H9 (cell line): ENCODE measurements around the gene RHOA. TPM values are rescaled to one million over a fixed set of nuclear protein-coding genes. Genes with fewer than 3 reads are reported as not detected.

Experiments used
- DNase-seq: peaks from one replicate; pipeline ENCODE4 v3.0.0-alpha.2; 2017
- H2AFZ ChIP-seq: one replicate; pipeline ENCODE4 v1.6.1; 2013; ENCODE audit warnings: mild to moderate bottlenecking, low read length, control low read depth, moderate library complexity
- H2AK5ac ChIP-seq: 2 replicates; pipeline ENCODE4 v1.6.1; 2013; ENCODE audit warnings: low read length, control low read depth, mixed read lengths; ENCODE audit not compliant: insufficient read length
- H2BK120ac ChIP-seq: one replicate; pipeline ENCODE4 v1.6.1; 2013; ENCODE audit warnings: low read depth, mild to moderate bottlenecking, low read length, control low read depth, inconsistent platforms; ENCODE audit not compliant: poor library complexity, severe bottlenecking
- H2BK12ac ChIP-seq: 2 replicates; pipeline ENCODE4 v1.6.1; 2013; ENCODE audit warnings: low read length, control low read depth, mixed read lengths, low read depth; ENCODE audit not compliant: insufficient read length
- H2BK15ac ChIP-seq: 2 replicates; pipeline ENCODE4 v1.6.1; 2013; ENCODE audit warnings: low read depth, low read length, control low read depth
- H2BK20ac ChIP-seq: one replicate; pipeline ENCODE4 v1.6.1; 2013; ENCODE audit warnings: low read depth, mild to moderate bottlenecking, low read length, control low read depth, inconsistent platforms; ENCODE audit not compliant: poor library complexity, severe bottlenecking
- H2BK5ac ChIP-seq: 2 replicates; pipeline ENCODE4 v1.6.1; 2013; ENCODE audit warnings: low read length, control low read depth, mixed read lengths; ENCODE audit not compliant: insufficient read length
- H3K14ac ChIP-seq: 2 replicates; pipeline ENCODE4 v1.6.1; 2013; ENCODE audit warnings: low read length, control low read depth; ENCODE audit not compliant: insufficient read depth
- H3K18ac ChIP-seq: 2 replicates; pipeline ENCODE4 v1.6.1; 2013; ENCODE audit warnings: low read depth, mild to moderate bottlenecking, mixed read lengths, low read length, control low read depth; ENCODE audit not compliant: insufficient read length
- H3K23ac ChIP-seq: 2 replicates; pipeline ENCODE4 v1.6.1; 2013; ENCODE audit warnings: low read length, control low read depth, mixed read lengths, low read depth; ENCODE audit not compliant: insufficient read length
- H3K23me2 ChIP-seq: 2 replicates; pipeline ENCODE4 v1.6.1; 2013; ENCODE audit warnings: low read depth, mild to moderate bottlenecking, mixed read lengths, low read length, control low read depth; ENCODE audit not compliant: insufficient read length, poor library complexity, severe bottlenecking
- H3K27ac ChIP-seq: 2 replicates; pipeline ENCODE4 v1.5.1; 2013; ENCODE audit warnings: low read length, control low read depth, mixed read lengths, low read depth; ENCODE audit not compliant: insufficient read length
- H3K27me3 ChIP-seq: 2 replicates; pipeline ENCODE4 v1.6.1; 2013; ENCODE audit warnings: low read length, control low read depth, inconsistent platforms; ENCODE audit not compliant: insufficient read depth
- H3K4ac ChIP-seq: 2 replicates; pipeline ENCODE4 v1.6.1; 2013; ENCODE audit warnings: low read depth, mild to moderate bottlenecking, control low read depth, inconsistent platforms, low read length, moderate library complexity
- H3K4me1 ChIP-seq: 2 replicates; pipeline ENCODE4 v1.6.1; 2013; ENCODE audit warnings: low read length, control low read depth, inconsistent platforms; ENCODE audit not compliant: insufficient read depth
- H3K4me2 ChIP-seq: 2 replicates; pipeline ENCODE4 v1.6.1; 2013; ENCODE audit warnings: low read length, control low read depth, mixed read lengths; ENCODE audit not compliant: insufficient read length, insufficient read depth
- H3K56ac ChIP-seq: 2 replicates; pipeline ENCODE4 v1.6.1; 2013; ENCODE audit warnings: low read depth, mild to moderate bottlenecking, mixed read lengths, low read length, control low read depth; ENCODE audit not compliant: insufficient read length
- H3K79me1 ChIP-seq: 2 replicates; pipeline ENCODE4 v1.6.1; 2013; ENCODE audit warnings: low read depth, mild to moderate bottlenecking, moderate library complexity, low read length, control low read depth, inconsistent platforms; ENCODE audit not compliant: insufficient read depth, poor library complexity, severe bottlenecking
- H3K79me2 ChIP-seq: 2 replicates; pipeline ENCODE4 v1.6.1; 2013; ENCODE audit warnings: low read length, control low read depth, inconsistent platforms; ENCODE audit not compliant: insufficient read depth
- H3K9ac ChIP-seq: 2 replicates; pipeline ENCODE4 v1.6.1; 2013; ENCODE audit warnings: low read length, control low read depth, mixed read lengths; ENCODE audit not compliant: insufficient read length; ENCODE audit errors: extremely low read depth
- H3K9me3 ChIP-seq: one replicate; pipeline ENCODE4 v1.6.1; 2013; ENCODE audit warnings: low read depth, low read length, inconsistent platforms; ENCODE audit not compliant: control insufficient read depth
- H3T11ph ChIP-seq: one replicate; pipeline ENCODE4 v1.6.1; 2013; ENCODE audit warnings: mild to moderate bottlenecking, low read length, control low read depth, inconsistent platforms
- H4K20me1 ChIP-seq: one replicate; pipeline ENCODE4 v1.6.1; 2013; ENCODE audit not compliant: control insufficient read depth, insufficient read length, insufficient read depth
- H4K5ac ChIP-seq: 2 replicates; pipeline ENCODE4 v1.6.1; 2013; ENCODE audit warnings: low read depth, mild to moderate bottlenecking, mixed read lengths, low read length, control low read depth; ENCODE audit not compliant: insufficient read length
- H4K8ac ChIP-seq: replicated peaks from 2 replicates; pipeline ENCODE4 v1.6.1; 2013; ENCODE audit warnings: low read length, control low read depth, mixed read lengths, low read depth; ENCODE audit not compliant: insufficient read length
- H4K91ac ChIP-seq: 2 replicates; pipeline ENCODE4 v1.6.1; 2013; ENCODE audit warnings: low read depth, mild to moderate bottlenecking, moderate library complexity, mixed read lengths, low read length, control low read depth; ENCODE audit not compliant: insufficient read length
- H3K27ac Mint-ChIP-seq, 3 experiments: 2 replicates in 2 of 3; 3 replicates in 1 of 3; pipeline ENCODE4 v1.8.0; 2020 to 2021; ENCODE audit warnings: mixed read lengths in 3 of 3, mild to moderate bottlenecking in 1 of 3, moderate library complexity in 1 of 3
- H3K27me3 Mint-ChIP-seq: 2 replicates; pipeline ENCODE4 v1.8.0; 2021; ENCODE audit warnings: low read depth, mild to moderate bottlenecking, moderate library complexity, mixed read lengths
- H3K36me3 Mint-ChIP-seq, 3 experiments: 2 replicates in 2 of 3; 3 replicates in 1 of 3; pipeline ENCODE4 v1.8.0; 2020 to 2021; ENCODE audit warnings: low read depth in 3 of 3, mixed read lengths in 3 of 3; ENCODE audit not compliant: insufficient read depth in 1 of 3
- H3K4me1 Mint-ChIP-seq, 2 experiments: 2 replicates each; pipeline ENCODE4 v1.8.0; 2020; ENCODE audit warnings: mixed read lengths in 2 of 2
- H3K4me3 Mint-ChIP-seq, 2 experiments: 2 replicates in 1 of 2; 3 replicates in 1 of 2; pipeline ENCODE4 v1.8.0; 2020 to 2021; ENCODE audit warnings: mild to moderate bottlenecking in 2 of 2, mixed read lengths in 2 of 2, moderate library complexity in 1 of 2
- H3K9me3 Mint-ChIP-seq, 2 experiments: 2 replicates in 1 of 2; 3 replicates in 1 of 2; pipeline ENCODE4 v1.8.0; 2020; ENCODE audit warnings: mild to moderate bottlenecking in 2 of 2, mixed read lengths in 2 of 2, moderate library complexity in 1 of 2
- CTCF ChIP-seq: fragments of 200-600 bp; sonication (generic); conservative IDR thresholded peaks from 3 replicates; pipeline ENCODE4 v1.8.0; 2021; ENCODE audit warnings: antibody characterized with exemption, mild to moderate bottlenecking
- WGBS: extraction: QIAGEN DNeasy Blood & Tissue Kit; methylation state at CpG from one replicate; pipeline ENCODE4 v1.1.7; 2013; ENCODE audit warnings: missing lambda C conversion rate, low lambda C conversion rate, mixed read lengths; ENCODE audit not compliant: insufficient read length; ENCODE audit errors: extremely low coverage; 5-methylcytosine and 5-hydroxymethylcytosine counted together
- total RNA-seq: library from RNA; stranded (reverse); gene quantifications from 2 replicates; pipeline ENCODE4 v1.2.1, GENCODE V29; 2021

Gene RHOA
- total RNA-seq, 1 experiment from 2014 or later = 403 TPM

GRCh38 chr3:49416867-49417266 is 5.1 kb upstream of the RHOA start:
- Histone ChIP-seq H3K23ac (no peak overlapping the region), H3K27ac (no peak overlapping the region), H4K8ac (no peak overlapping the region), H3K18ac (no peak overlapping the region), H2BK20ac (no peak overlapping the region), H2BK15ac (no peak overlapping the region), H4K20me1 (no peaks in the 10 kb centered on the region), H3T11ph (no peak overlapping the region), H3K27me3 (no peaks in the 10 kb centered on the region), H4K5ac (no peak overlapping the region), H3K4me1 (no peaks in the 10 kb centered on the region; the same call in 1 of the 2 replicates), H3K56ac (no peak overlapping the region), H3K79me1 (no peaks in the 10 kb centered on the region), H2AK5ac (no peak overlapping the region), H2BK12ac (no peak overlapping the region), H3K79me2 (no peaks in the 10 kb centered on the region), H4K91ac (no peak overlapping the region), H3K4ac (no peak overlapping the region), H2AFZ (no peak overlapping the region), H3K9me3 (no peaks in the 10 kb centered on the region), H3K23me2 (peaks cover 6% of the 10 kb centered on the region), H3K9ac (no peak overlapping the region), H2BK5ac (no peak overlapping the region), H3K14ac (no peak overlapping the region), H3K4me2 (no peak overlapping the region), H2BK120ac (no peak overlapping the region)
- no CpG with 5 or more reads among the region's 2 CpGs for WGBS
- Mint-ChIP-seq H3K4me1 (peaks cover 28% of the 10 kb centered on the region in 2 experiments), H3K36me3 (peaks cover 8 to 47% (median 22%) of the 10 kb centered on the region in 3 experiments; a peak in 6 of 7 replicates), H3K4me3 (peak overlapping the region in 1 of 2 experiments; percentile 4; a peak in 1 of 5 replicates), H3K27me3 (no peaks in the 10 kb centered on the region), H3K27ac (peak overlapping the region in 2 of 3 experiments; percentile 49 to 86; a peak in 4 of 7 replicates), H3K9me3 (no peaks in the 10 kb centered on the region; a peak in 1 of 5 replicates)
- no peak for DNase-seq
- TF ChIP-seq CTCF = no peak
